NCI-H187 treated with DMSO at 0.1 percent for 48 hours (cell line): ENCODE results near the gene TAS2R1.

Experiments used
- DNase-seq: peaks from one replicate; lab custom pipeline; 2025; lab: John Stamatoyannopoulos, UW

TAS2R1 gene

DNA sequence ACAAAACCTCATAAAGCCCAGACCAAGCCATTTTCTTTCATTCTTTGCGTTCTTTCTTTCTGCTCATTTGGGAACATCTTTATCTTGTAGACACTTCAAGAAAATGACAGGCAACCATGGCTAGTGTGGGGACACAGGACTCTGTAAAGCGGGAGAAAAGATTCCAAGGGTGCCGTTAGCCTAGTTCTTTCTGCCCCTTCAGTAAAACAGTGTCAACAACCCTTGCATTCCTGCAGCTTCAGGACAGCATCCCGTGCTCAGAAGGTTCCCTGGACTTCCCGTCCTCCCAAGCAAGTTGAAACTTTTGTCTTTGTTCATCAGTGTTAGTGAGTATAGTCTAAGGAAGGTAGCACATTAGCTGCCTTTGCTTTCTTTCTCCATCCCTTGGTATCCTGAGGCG is 41.9 kb downstream of the TAS2R1 start:
- DNase-seq = no peak

DNA sequence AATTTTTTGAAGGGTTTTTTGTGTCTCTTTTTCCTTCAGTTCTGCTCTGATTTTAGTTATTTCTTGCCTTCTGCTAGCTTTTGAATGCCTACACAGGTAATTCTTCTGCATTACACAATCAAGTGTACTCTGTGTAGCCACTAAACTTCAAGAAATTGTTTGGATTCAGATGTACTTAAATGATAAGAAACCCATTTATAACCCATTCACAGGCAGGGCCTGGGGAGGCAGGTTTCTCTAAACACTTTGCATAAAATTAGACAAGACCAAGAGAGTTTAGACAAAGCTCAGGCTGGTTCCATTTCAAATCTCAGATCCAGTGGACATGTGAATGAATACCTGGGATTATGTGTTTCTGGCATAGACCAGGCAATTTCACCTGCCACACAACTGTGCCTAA is 43.0 kb downstream of the TAS2R1 start:
- DNase-seq = no peak

DNA sequence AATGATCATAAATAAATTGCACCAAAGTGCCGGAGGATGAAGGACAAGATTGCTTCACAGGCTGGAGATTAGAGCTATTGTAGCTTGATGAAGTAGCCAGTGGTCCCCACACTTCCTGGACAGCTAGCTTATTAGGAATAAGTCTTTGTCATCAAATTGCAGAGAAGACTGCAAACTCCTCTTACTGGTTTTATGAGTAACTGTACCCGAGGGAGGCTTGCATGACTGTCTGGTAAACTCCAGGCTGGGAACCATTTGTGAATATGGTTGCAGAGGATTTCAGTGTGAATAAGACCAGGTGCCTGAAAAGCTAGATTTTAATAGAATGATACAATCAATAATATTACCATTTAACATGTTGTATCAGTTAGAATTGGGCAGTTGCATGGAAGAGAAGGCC is 47.7 kb downstream of the TAS2R1 start:
- DNase-seq = no peak
